RWPE1 (cell line): ENCODE measurements around the gene METTL22.

Experiments
- CTCF ChIA-PET: fragments of 350-600 bp; sonication (Branson Sonifier 250); formaldehyde crosslinking; extraction: SDS; loops from one replicate; lab custom pipeline; 2021; lab: Yijun Ruan, JAX
- POLR2A ChIA-PET: fragments of 400-600 bp; formaldehyde crosslinking; extraction: SDS; loops from one replicate; lab custom pipeline; 2020; ENCODE audit warnings: antibody characterized with exemption; ENCODE audit not compliant: low non-redundant PET; lab: Yijun Ruan, JAX
- DNase-seq: peaks from one replicate; pipeline ENCODE4 v3.0.0; 2012; ENCODE audit warnings: low spot score
- H3K27ac ChIP-seq: fragments of 450-650 bp; 2 replicates; pipeline ENCODE4 v1.5.1; 2017
- CTCF ChIP-seq: fragments of 450-650 bp; conservative IDR thresholded peaks from 2 replicates; pipeline ENCODE4 v1.5.1; 2017; ENCODE audit warnings: low read depth, mild to moderate bottlenecking

METTL22 gene

DNA sequence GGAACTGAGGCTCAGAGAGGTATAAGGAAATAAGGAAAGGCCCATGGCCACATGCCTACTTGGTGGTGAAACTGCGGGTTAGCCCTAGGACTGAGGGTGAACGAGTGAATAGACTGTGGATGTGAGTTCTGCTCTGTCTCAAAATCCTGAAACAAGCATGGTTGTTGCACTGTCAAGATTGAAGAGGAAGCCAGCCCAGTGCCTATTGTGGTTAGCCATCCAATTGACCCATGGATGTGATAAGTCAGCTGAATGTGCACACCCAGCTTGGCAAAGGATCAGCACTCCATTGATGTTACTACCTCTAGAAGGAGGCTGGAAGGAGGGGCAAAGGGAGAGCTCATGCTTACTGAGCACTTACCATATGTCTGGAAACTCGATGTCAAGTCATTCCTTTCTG, 35.6 kb upstream of the METTL22 start:
- no peak for DNase-seq
- TF ChIP-seq CTCF: no peak
- CTCF ChIA-PET: no interaction called here
- POLR2A ChIA-PET: no interaction called here
- H3K27ac ChIP-seq: no peak overlapping the region

- no peak for DNase-seq
- POLR2A ChIA-PET: no interaction called here
- H3K27ac ChIP-seq: no peak overlapping the region
- CTCF ChIA-PET: interaction anchor here (1.1 kb wide), 1 partner anchor 20 kb away, joined by 3 read pairs; no protein-coding TSS in a partner anchor
- TF ChIP-seq CTCF: no peak
These were observed 34.4 kb upstream of the METTL22 start for GRCh38 chr16:8587065-8587464.

DNA sequence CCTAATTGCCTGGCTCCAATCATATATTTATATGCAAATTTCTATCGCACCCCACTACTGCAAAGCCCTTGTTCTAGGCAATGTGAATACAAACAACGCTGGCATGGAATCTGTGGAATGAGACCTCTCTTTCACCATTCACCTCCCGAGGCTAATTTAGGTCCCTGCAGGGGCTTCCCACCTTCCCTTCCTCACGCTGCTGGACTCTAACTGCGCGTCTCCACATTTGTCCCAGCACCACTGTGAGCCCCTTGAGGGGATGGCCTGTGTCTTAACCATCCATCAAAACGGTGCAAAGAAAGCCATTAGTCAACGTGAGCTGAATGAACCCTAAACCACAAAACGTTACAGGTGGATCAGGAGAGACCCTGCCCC, 32.8 kb upstream of the METTL22 start:
- CTCF ChIA-PET: no interaction called here
- POLR2A ChIA-PET: no interaction called here
- no peak for DNase-seq
- no peak overlapping the region for H3K27ac ChIP-seq
- TF ChIP-seq CTCF: no peak

GRCh38 chr16:8589057-8589899, 32.2 kb upstream of the METTL22 start:
- no peak for DNase-seq
- CTCF ChIA-PET: interaction anchor here (1.1 kb wide), 1 partner anchor 17 kb away, joined by 5 read pairs; no protein-coding TSS in a partner anchor
- H3K27ac ChIP-seq: no peak overlapping the region
- POLR2A ChIA-PET: no interaction called here
- TF ChIP-seq CTCF: no peak

DNA sequence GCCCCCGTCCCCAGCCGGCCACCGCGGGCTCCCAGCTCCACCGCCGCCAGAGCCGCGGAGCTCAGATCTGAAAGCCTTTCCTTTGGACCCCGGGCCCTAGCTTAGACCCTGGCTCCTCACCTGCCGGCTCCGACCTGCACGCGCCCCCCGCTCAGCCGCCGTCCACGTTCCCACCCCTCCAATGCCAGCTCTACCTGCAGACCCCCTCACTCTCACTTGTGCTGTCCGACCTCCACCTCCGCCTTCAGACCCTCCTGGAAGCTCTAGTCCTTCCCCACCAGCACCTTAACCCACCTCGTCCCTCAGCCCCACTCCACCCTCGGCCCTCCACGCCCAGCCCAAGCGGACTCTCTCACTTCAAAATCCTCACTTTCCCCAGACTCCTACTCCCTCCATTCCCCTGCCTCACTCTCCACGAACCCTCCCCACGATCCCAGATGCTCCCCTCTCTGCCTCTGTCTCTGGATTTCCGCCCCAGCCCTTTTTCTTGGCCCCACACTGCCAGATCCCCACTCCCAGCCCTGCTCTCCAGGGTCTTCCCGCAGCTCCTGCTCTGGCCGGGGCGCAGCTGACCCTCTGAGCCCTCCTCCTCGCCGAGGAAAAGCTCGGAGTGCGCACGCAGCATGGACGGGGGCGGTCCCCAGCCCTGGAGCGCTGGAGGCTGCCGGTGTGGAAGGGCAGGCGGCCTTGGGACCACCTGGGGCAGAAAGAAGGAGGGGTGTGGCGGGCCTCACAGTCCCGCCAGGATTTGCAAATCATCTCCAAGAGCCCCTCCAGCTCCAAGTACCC, 31.4 kb upstream of the METTL22 start, which contains the start of gene TMEM114:
Gene TMEM114, minus strand, starts transcription at position 612 of the 789 bp plus-strand sequence. CDS start 673 bp downstream, outside the sequence.
- no peak for DNase-seq
- no peak for TF ChIP-seq CTCF
- CTCF ChIA-PET: interaction anchor here (1.1 kb wide), 1 partner anchor 18 kb away, joined by 5 read pairs; no protein-coding TSS in a partner anchor
- H3K27ac ChIP-seq: no peak within 1 kb of the TSS
- POLR2A ChIA-PET: no interaction called here

DNA sequence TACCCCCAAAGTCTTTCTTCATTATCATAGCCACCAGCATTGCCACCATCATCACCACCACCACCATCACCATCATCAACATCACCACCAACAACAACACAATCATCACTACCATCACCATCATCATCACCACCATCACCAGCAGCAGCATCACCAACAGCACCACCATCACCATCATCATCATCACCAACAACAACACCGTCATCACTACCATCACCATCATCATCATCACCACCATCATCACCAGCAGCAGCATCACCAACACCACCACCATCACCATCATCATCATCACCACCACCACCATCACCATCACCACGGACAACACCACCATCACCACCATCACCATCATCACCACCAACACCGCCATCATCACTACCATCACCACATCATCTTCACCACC, 30.7 kb upstream of the METTL22 start:
- CTCF ChIA-PET: no interaction called here
- POLR2A ChIA-PET: no interaction called here
- TF ChIP-seq CTCF: no peak

More for the DNA sequence above, 30.7 kb upstream of the METTL22 start:
- no peak for DNase-seq
- H3K27ac ChIP-seq: no peak overlapping the region
